Measurements from ENCODE around the gene GPR35.
"Not testable (repeated sequence)": the region's sequence is repeated elsewhere in the genome, so short reads cannot be mapped to it uniquely, and the experiment has no call there.

GPR35 gene

GRCh38 chr2:240642061-240642805, 17.0 kb downstream of the GPR35 start:
- no peak for DNase-seq

- DNase-seq = no peak
Observed at GRCh38 chr2:240642806-240643092, 17.5 kb downstream of the GPR35 start.

- DNase-seq = no peak
Observed at GRCh38 chr2:240643093-240643810, 18.0 kb downstream of the GPR35 start.

- no peak for DNase-seq
Observed at GRCh38 chr2:240643811-240644150, 18.5 kb downstream of the GPR35 start.

GRCh38 chr2:240644171-240644651, 18.9 kb downstream of the GPR35 start:
- no peak for DNase-seq

- DNase-seq = no peak
Observed at GRCh38 chr2:240644859-240645301, 19.6 kb downstream of the GPR35 start.

GRCh38 chr2:240645346-240645745, 20.1 kb downstream of the GPR35 start:
- DNase-seq = no peak

GRCh38 chr2:240645801-240646175, 20.5 kb downstream of the GPR35 start:
- DNase-seq = no peak

GRCh38 chr2:240646176-240646899, 21.1 kb downstream of the GPR35 start:
- DNase-seq = no peak

- DNase-seq = no peak
Observed at GRCh38 chr2:240646900-240647502, 21.7 kb downstream of the GPR35 start.

- no peak for DNase-seq
Observed at GRCh38 chr2:240647503-240648154, 22.3 kb downstream of the GPR35 start.

- no peak for DNase-seq
Observed at GRCh38 chr2:240648155-240648649, 22.9 kb downstream of the GPR35 start.

GRCh38 chr2:240648650-240649275, 23.5 kb downstream of the GPR35 start:
- no peak for DNase-seq

- no peak for DNase-seq
Observed at GRCh38 chr2:240649331-240649730, 24.1 kb downstream of the GPR35 start.

- DNase-seq = no peak
Observed at GRCh38 chr2:240650254-240650965, 25.1 kb downstream of the GPR35 start.

GRCh38 chr2:240651185-240651584, 25.9 kb downstream of the GPR35 start:
- DNase-seq = no peak

GRCh38 chr2:240655931-240656886, 30.9 kb downstream of the GPR35 start:
- no peak for DNase-seq

GRCh38 chr2:240659883-240660282, 34.6 kb downstream of the GPR35 start:
- not testable (repeated sequence) for DNase-seq

- no peak for DNase-seq
Observed at GRCh38 chr2:240662681-240663080, 37.4 kb downstream of the GPR35 start.

GRCh38 chr2:240663546-240664190, 38.4 kb downstream of the GPR35 start:
- DNase-seq = no peak

Measured in NCI-H187 (cell line).